ENCODE data around the gene RELA. TPM values are rescaled to one million over a fixed set of nuclear protein-coding genes. Genes with fewer than 3 reads are reported as not detected.

The RELA gene
- total RNA-seq, 1 experiment from 2014 or later, result 19.7 TPM

- DNase-seq (ENCODE audit: low read depth), result no peak
These were observed 29.2 kb downstream of the RELA start for GRCh38 chr11:65633390-65634108.

DNA sequence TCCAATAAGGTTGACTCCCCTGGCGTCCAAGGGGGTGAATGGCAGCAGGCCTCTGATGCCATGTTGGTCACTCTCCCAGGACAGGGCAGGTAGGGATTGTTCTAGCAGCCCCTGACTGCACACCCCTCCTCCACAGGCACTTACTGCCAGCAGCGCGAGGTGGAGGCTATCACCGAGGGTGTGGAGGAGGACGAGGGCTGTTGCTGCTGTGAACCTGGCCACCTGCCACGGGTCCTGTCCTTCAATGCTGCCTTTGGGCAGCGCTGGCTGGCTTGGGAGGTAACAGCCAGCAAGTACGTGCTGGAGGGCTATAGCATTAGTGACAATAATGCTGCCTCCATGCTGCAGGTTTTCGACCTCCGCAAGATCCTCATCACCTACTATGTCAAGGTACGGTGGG, 32.5 kb downstream of the RELA start:
- no peak for DNase-seq (ENCODE audit: low read depth)

GRCh38 chr11:65629579-65629978, 33.1 kb downstream of the RELA start:
- DNase-seq (ENCODE audit: low read depth), result no peak

DNA sequence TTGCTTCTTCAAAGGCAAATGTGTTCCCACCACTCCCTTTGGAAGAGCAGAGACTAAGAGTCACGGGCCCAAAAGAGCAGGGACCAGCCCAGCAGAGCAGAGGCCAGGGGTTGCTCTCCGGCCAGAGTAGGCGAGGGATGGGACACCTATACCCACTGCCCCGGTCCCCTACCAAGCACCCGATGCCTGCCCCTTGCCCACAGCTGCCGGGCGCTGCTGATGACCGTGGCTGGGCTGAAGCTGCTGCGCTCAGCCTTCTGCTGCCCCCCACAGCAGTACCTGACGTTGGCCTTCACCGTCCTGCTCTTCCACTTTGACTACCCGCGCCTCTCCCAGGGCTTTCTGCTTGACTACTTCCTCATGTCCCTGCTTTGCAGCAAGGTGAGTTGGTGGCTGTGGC, 35.5 kb downstream of the RELA start:
- DNase-seq (ENCODE audit: low read depth), result no peak

- DNase-seq (ENCODE audit: low read depth), result peak; percentile 57
These were observed 36.9 kb downstream of the RELA start for GRCh38 chr11:65625628-65626342.

DNA sequence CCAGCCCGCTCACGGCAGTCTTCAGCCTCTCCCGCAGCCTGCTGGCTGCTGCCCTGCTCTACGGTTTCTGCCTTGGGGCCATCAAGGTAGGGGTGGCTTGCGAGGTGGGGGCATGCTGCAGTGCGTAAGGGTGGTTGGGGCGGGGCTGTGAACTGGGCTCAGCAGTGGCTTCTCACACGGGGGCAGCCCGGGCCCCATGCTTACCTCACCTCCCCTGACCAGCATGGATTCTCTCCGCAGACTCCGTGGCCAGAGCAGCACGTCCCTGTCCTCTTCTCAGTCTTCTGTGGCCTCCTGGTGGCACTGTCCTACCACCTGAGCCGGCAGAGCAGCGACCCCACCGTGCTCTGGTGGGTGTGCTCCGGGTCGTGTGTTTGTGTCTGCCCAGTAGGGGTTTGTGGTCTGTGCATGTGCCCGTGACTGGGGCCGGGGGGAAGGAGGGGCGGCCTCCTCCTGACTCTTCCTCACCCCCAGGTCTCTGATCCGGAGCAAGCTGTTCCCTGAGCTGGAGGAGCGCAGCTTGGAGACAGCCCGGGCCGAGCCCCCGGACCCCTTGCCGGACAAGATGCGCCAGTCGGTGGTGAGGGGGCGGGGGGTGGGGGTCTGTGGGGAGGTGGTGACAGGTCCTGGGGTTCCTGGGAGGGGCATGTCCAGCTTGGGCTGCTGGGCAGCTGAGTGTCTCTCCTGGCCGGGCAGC, 37.6 kb downstream of the RELA start:
- no peak for DNase-seq (ENCODE audit: low read depth)

DNA sequence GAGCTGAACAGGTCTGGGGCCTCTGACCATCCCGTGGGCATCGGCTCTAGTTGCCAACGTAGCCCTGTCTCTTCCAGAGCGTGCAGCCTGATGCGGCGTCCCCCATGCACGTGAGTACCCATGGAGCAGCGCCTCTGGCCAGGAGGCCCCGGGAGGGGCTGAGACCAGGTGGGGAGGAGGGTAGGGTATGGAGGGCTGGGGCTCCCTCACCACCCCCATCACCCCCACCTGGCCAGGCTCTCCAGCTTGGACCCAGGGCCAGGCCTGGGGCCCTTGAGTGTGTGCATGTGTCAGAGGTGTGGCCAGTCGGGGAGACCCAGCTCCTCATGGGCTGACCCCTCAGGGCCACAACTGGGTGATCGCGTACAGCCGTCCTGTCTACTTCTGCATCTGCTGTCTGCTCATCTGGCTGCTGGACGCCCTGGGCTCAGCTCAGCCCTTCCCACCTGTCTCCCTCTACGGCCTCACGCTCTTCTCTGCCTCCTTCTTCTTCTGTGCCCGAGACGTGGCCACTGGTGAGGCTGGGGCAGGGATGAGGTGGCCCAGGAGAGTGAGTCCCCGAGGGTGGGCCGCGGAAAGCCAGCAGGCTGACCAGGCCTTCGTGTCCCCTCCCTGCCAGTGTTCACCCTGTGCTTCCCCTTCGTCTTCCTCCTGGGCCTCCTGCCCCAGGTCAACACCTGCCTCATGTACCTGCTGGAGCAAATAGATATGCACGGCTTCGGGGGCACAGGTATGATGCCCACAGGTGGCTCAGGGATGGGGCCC, 38.7 kb downstream of the RELA start:
- DNase-seq (ENCODE audit: low read depth), result no peak

DNA sequence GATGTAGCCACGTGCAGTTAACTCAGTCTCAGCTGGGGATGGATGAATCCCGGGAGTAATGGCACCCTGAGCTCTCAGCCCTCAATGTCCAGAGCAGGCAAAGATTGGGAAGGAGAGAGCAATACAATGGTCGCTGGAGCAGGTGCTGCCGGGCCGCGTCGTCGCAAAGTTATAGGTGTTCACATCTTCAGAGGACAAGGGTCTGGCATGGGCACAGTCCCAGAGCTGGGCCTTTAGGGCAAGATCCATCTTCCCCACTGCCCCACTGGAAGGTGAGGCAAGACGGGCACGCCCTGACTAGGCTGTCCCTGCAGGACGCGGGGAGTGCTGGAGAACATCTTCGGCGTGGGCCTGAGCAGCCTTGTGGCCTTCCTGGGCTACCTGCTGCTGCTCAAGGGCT, 39.5 kb downstream of the RELA start:
- no peak for DNase-seq (ENCODE audit: low read depth)

DNA sequence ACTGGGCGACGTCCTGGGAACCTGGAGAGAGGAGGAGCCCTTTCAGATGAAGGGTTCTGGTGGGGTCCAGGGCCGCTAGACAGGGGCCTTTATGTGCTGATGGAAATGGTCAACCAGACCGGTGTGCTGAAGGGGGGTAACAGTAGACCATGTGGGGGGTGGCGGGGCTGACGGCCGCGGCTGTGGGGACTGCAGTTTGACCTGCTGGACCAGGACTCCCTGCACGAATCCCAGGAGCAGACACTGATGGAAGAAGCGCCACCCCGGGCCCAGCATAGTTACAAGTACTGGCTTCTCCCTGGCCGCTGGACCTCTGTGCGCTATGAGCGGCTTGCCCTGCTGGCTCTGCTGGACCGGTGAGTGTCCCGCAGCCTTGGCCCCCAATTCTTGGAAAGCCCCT, 40.7 kb downstream of the RELA start:
- DNase-seq (ENCODE audit: low read depth), result no peak

GRCh38 chr11:65621460-65621859, 41.3 kb downstream of the RELA start:
- DNase-seq (ENCODE audit: low read depth), result no peak

- DNase-seq (ENCODE audit: low read depth), result no peak
These were observed 42.0 kb downstream of the RELA start for GRCh38 chr11:65620666-65621065.

DNA sequence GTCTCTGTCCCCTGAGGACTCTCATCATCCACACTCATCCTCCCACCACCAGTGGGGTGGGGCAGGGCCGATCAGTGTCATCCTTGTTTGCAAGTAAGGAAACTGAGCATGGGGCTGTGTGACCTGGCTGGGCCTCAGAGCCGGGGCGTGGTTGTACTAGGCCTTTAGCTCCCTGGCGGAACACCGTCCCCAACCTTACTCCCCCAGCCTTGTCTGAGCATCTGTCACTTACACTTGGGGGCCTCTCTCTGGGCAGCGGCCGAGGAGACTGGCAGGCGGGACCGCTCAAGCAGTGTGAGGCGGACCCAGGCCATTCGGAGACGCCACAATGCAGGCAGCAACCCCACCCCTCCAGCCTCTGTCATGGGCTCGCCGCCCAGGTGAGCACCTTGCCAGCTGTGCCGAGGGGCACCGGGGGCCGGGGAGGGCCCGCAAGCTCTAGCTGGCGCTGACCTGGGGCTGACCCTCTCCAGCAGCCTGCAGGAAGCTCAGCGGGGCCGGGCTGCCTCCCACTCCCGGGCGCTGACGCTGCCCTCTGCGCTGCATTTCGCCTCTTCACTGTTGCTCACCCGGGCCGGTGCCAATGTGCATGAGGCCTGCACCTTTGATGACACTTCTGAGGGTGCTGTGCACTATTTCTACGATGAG, 43.3 kb downstream of the RELA start:
- DNase-seq (ENCODE audit: low read depth), result no peak

DNA sequence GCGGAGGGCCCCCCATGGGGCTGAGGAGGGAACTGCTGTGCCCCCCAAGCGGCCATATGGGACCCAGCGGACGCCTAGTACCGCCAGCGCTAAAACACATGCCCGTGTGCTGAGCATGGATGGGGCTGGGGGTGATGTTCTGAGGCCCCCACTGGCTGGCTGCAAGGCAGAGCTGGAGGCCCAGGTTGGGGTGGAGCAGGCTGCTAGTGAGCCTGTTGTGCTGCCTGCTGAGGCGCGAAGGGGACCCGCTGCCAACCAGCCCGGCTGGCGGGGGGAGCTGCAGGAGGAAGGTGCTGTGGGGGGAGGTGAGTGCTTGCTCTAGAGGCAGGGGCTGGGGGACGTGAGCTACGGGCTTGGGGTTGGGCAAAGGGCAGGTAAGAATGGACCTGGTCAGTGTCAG, 44.0 kb downstream of the RELA start:
- no peak for DNase-seq (ENCODE audit: low read depth)

DNA sequence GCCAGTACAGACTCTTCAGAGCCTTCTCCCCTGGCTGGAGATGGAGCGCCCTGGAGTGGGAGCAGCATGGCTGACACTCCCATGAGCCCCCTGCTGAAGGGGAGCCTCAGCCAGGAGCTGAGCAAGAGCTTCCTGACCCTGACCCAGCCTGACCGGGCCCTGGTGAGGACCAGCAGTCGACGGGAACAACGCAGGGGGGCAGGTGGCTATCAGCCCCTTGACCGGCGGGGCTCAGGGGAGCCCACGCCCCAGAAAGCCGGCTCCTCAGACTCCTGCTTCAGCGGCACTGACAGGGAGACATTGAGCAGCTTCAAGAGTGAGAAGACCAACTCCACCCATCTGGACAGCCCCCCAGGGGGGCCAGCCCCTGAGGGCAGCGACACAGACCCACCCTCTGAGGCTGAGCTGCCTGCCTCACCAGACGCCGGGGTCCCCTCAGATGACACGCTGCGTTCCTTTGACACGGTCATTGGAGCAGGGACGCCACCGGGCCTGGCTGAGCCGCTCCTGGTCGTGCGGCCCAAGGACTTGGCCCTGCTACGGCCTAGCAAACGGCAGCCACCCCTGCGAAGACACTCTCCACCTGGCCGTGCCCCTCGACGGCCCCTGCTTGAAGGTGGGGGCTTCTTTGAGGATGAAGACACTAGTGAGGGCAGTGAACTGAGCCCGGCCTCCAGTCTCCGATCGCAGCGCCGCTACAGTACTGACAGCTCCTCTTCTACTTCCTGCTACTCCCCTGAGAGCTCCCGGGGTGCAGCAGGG, 44.5 kb downstream of the RELA start:
- DNase-seq (ENCODE audit: low read depth), result no peak

GRCh38 chr11:65617136-65617850, 45.4 kb downstream of the RELA start:
- no peak for DNase-seq (ENCODE audit: low read depth)

DNA sequence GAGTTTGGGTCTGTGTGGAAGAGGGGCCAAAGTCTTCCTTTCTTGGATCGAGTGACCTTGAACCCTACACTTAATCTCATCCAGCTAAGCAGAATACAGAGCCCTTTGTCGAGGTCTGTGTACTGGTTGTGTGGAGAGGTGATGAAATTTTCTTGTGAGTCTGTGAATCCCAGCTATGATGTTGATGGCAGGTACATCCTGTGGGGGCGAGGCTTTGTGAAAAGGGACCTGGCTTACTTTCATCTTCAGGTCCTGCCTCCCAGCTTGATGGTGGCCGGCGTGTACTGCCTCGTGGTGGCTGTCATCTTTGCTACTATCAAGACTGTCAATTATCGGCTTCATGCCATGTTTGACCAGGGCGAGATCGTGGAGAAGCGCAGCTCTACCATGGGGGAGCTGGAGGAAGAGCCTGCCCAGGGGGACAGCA, 46.1 kb downstream of the RELA start:
- no peak for DNase-seq (ENCODE audit: low read depth)

- DNase-seq (ENCODE audit: low read depth), result peak; percentile 57
These were observed 46.7 kb downstream of the RELA start for GRCh38 chr11:65615950-65616574.

- peak; percentile 100 for DNase-seq (ENCODE audit: low read depth)
These were observed 47.3 kb downstream of the RELA start, which contains the start of gene PCNX3 for GRCh38 chr11:65615229-65615949. Gene PCNX3, plus strand, starts transcription at chr11:65615776. Its CDS starts 536 bp downstream, at chr11:65616312.

All from Daoy (cell line).